IMR-90 (cell line): ENCODE data around the gene TMEM184C. TPM values are rescaled to one million over a fixed set of nuclear protein-coding genes. Genes with fewer than 3 reads are reported as not detected.
A peak's percentile ranks its signal among the peaks of the same experiment; 100 is the strongest.

Source experiments
- ATAC-seq: fragments of 200-7000 bp; cut with Tn5 transposase; 2 replicates; pipeline ENCODE4 v1.9.1; 2020; ENCODE audit warnings: low read depth, mild to moderate bottlenecking, moderate library complexity
- BruUV-seq: library from RNA; stranded (reverse); fragments of 400-500 nt; replicated peaks from 2 replicates; lab custom pipeline; 2021; lab: Mats Ljungman, UMichigan
- CTCF ChIA-PET: fragments of 300-600 bp; formaldehyde crosslinking; extraction: SDS; loops from one replicate; lab custom pipeline; 2021; ENCODE audit warnings: antibody characterized with exemption; lab: Yijun Ruan, JAX
- POLR2A ChIA-PET: fragments of 300-600 bp; sonication (Branson Sonifier 250); formaldehyde crosslinking; loops from one replicate; lab custom pipeline; 2022; ENCODE audit warnings: antibody characterized with exemption; ENCODE audit not compliant: unreplicated experiment; lab: Charles Lee
- DNase-seq: peaks from one replicate; pipeline ENCODE4 v3.0.0; 2013
- H2AFZ ChIP-seq: replicated peaks from 2 replicates; pipeline ENCODE3; 2013; ENCODE audit warnings: low read length, mild to moderate bottlenecking; ENCODE audit not compliant: poor library complexity
- H2AK5ac ChIP-seq: 2 replicates; pipeline ENCODE4 v1.6.1; 2013; ENCODE audit warnings: low read depth, low read length, inconsistent platforms
- H2AK9ac ChIP-seq: replicated peaks from 2 replicates; pipeline ENCODE3; 2013; ENCODE audit warnings: mild to moderate bottlenecking, low read depth, low read length, moderate library complexity; ENCODE audit not compliant: poor library complexity
- H2BK120ac ChIP-seq: 2 replicates; pipeline ENCODE4 v1.6.1; 2013; ENCODE audit warnings: low read depth, low read length, inconsistent platforms
- H2BK15ac ChIP-seq: 3 replicates; pipeline ENCODE4 v1.6.1; 2013; ENCODE audit warnings: low read depth, low read length, inconsistent platforms
- H2BK20ac ChIP-seq: 2 replicates; pipeline ENCODE4 v1.6.1; 2013; ENCODE audit warnings: low read depth, mild to moderate bottlenecking, inconsistent platforms, low read length, moderate library complexity
- H2BK5ac ChIP-seq: 2 replicates; pipeline ENCODE4 v1.6.1; 2013; ENCODE audit warnings: mild to moderate bottlenecking, low read depth, low read length, inconsistent platforms; ENCODE audit not compliant: poor library complexity, severe bottlenecking
- H3K14ac ChIP-seq: replicated peaks from 2 replicates; pipeline ENCODE4 v1.6.1; 2013; ENCODE audit warnings: low read depth, low read length, inconsistent platforms
- H3K18ac ChIP-seq: 2 replicates; pipeline ENCODE4 v1.6.1; 2013; ENCODE audit warnings: low read depth, low read length, control low read depth
- H3K23ac ChIP-seq: 2 replicates; pipeline ENCODE4 v1.6.1; 2013; ENCODE audit warnings: low read depth, low read length, inconsistent platforms
- H3K27ac ChIP-seq: 2 replicates; pipeline ENCODE4 v1.5.1; 2013; ENCODE audit warnings: mild to moderate bottlenecking, control low read depth, low read length; ENCODE audit not compliant: insufficient read depth
- H3K27me3 ChIP-seq: 2 replicates; pipeline ENCODE4 v1.6.1; 2013; ENCODE audit warnings: low read length; ENCODE audit not compliant: control insufficient read depth, insufficient read depth
- H3K36me3 ChIP-seq: 2 replicates; pipeline ENCODE4 v1.6.1; 2013; ENCODE audit warnings: low read length, mixed read lengths; ENCODE audit not compliant: control insufficient read depth, insufficient read depth
- H3K4ac ChIP-seq: 2 replicates; pipeline ENCODE4 v1.6.1; 2013; ENCODE audit warnings: low read depth, low read length, inconsistent platforms
- H3K4me1 ChIP-seq: 2 replicates; pipeline ENCODE4 v1.6.1; 2013; ENCODE audit warnings: low read length, mixed read lengths; ENCODE audit not compliant: control insufficient read depth, insufficient read depth
- H3K4me2 ChIP-seq: 2 replicates; pipeline ENCODE4 v1.6.1; 2013; ENCODE audit warnings: low read depth, mild to moderate bottlenecking, control low read depth, low read length, moderate library complexity
- H3K4me3 ChIP-seq: 2 replicates; pipeline ENCODE4 v1.5.1; 2013; ENCODE audit warnings: low read depth, mild to moderate bottlenecking, control low read depth, low read length, moderate library complexity; ENCODE audit not compliant: insufficient read depth
- H3K56ac ChIP-seq: 2 replicates; pipeline ENCODE4 v1.6.1; 2013; ENCODE audit warnings: low read length, inconsistent platforms; ENCODE audit not compliant: insufficient read depth; ENCODE audit errors: extremely low read depth
- H3K79me1 ChIP-seq, 2 experiments: 2 replicates each; pipeline ENCODE4 v1.6.1; 2013; ENCODE audit warnings: low read length in 2 of 2, inconsistent platforms in 1 of 2, low read depth in 1 of 2
- H3K9ac ChIP-seq: 2 replicates; pipeline ENCODE4 v1.6.1; 2013; ENCODE audit warnings: low read depth, low read length, control low read depth
- H3K9me1 ChIP-seq: 2 replicates; pipeline ENCODE4 v1.6.1; 2013; ENCODE audit warnings: low read length, inconsistent platforms; ENCODE audit not compliant: insufficient read depth
- H3K9me3 ChIP-seq: 2 replicates; pipeline ENCODE4 v1.6.1; 2013; ENCODE audit warnings: low read length; ENCODE audit not compliant: control insufficient read depth, insufficient read depth
- H4K20me1 ChIP-seq: 2 replicates; pipeline ENCODE4 v1.6.1; 2013; ENCODE audit warnings: low read length, inconsistent platforms; ENCODE audit not compliant: insufficient read depth
- H4K5ac ChIP-seq: 2 replicates; pipeline ENCODE4 v1.6.1; 2013; ENCODE audit warnings: mild to moderate bottlenecking, low read depth, low read length, control low read depth
- H4K8ac ChIP-seq, 2 experiments: 2 replicates each; pipeline ENCODE4 v1.6.1; 2013; ENCODE audit warnings: low read depth in 2 of 2, low read length in 2 of 2, control low read depth in 1 of 2, inconsistent platforms in 1 of 2
- H4K91ac ChIP-seq: 2 replicates; pipeline ENCODE4 v1.6.1; 2013; ENCODE audit warnings: low read depth, low read length, inconsistent platforms; ENCODE audit not compliant: insufficient read depth
- FOS ChIP-seq: fragments of 150-350 bp; IDR thresholded peaks from 2 replicates; pipeline ENCODE4 v1.6.1; 2016; ENCODE audit warnings: low read depth, low read length
- NFE2L2 ChIP-seq: fragments of 150-350 bp; IDR thresholded peaks from 2 replicates; pipeline ENCODE4 v1.6.1; 2016; ENCODE audit warnings: low read depth, mild to moderate bottlenecking, low read length
- RAD21 ChIP-seq: IDR thresholded peaks from 2 replicates; pipeline ENCODE4 v1.6.1; 2012; ENCODE audit warnings: low read length, improper control_type of control experiment
- RCOR1 ChIP-seq: IDR thresholded peaks from 2 replicates; pipeline ENCODE4 v1.6.1; 2012; ENCODE audit warnings: mild to moderate bottlenecking, low read length, improper control_type of control experiment; ENCODE audit not compliant: insufficient replicate concordance
- SMC3 ChIP-seq: fragments of 150-350 bp; IDR thresholded peaks from 2 replicates; pipeline ENCODE4 v1.6.1; 2016; ENCODE audit warnings: low read depth, mild to moderate bottlenecking, antibody characterized with exemption, low read length, moderate library complexity
- WGBS, 2 experiments: methylation state at CpG; one replicate each; pipeline versions ENCODE4 v1.1.5 to v1.1.7; 2013; ENCODE audit warnings: missing lambda C conversion rate in 2 of 2; ENCODE audit not compliant: insufficient read length in 1 of 2; ENCODE audit errors: extremely low coverage in 2 of 2; 5-methylcytosine and 5-hydroxymethylcytosine counted together
- dilution Hi-C: fragments of 300-500 bp; cut with HindIII; formaldehyde crosslinking; loops from one replicate; pipeline ENCODE4 v1.14.3; 2018; ENCODE audit warnings: low sequenced_read_pairs; ENCODE audit not compliant: unreplicated experiment
- in situ Hi-C: fragments of 300-500 bp; cut with MboI; formaldehyde crosslinking; loops from 3 replicates; pipeline ENCODE4 v1.14.3; 2019; ENCODE audit warnings: low sequenced_read_pairs, inconsistent platforms, mixed read lengths
- intact Hi-C: fragments of 100-400 bp; cut with micrococcal nuclease; formaldehyde crosslinking; loops from 2 replicates; pipeline ENCODE4 v1.10.0; 2022
- polyA plus RNA-seq, 3 experiments: library from polyadenylated mRNA; depleted of rRNA; stranded (reverse); fragments of >200 nt; gene quantifications; 2 replicates each; pipeline ENCODE4 v1.2.3, GENCODE V29; 2012; ENCODE audit warnings: low replicate concordance in 1 of 3
- total RNA-seq: library from RNA; depleted of rRNA; stranded (reverse); fragments of >200 nt; gene quantifications from 2 replicates; pipeline ENCODE4 v1.2.3, GENCODE V29; 2012
- TF ChIP-seq, protein P1 (sequence below): fragments of 150-350 bp; IDR thresholded peaks from 2 replicates; pipeline ENCODE4 v1.6.1; 2016; ENCODE audit warnings: low read depth, mild to moderate bottlenecking, low read length, moderate library complexity, borderline replicate concordance
- TF ChIP-seq, protein P2 (sequence below): conservative IDR thresholded peaks from 2 replicates; pipeline ENCODE4 v1.5.1; 2012; ENCODE audit warnings: mild to moderate bottlenecking, low read depth, low read length, improper control_type of control experiment

TMEM184C gene
- total and polyA plus RNA-seq, 2 of the 4 experiments (the other 2 are of a cell fraction) = 17.4 to 67.6 TPM

DNA sequence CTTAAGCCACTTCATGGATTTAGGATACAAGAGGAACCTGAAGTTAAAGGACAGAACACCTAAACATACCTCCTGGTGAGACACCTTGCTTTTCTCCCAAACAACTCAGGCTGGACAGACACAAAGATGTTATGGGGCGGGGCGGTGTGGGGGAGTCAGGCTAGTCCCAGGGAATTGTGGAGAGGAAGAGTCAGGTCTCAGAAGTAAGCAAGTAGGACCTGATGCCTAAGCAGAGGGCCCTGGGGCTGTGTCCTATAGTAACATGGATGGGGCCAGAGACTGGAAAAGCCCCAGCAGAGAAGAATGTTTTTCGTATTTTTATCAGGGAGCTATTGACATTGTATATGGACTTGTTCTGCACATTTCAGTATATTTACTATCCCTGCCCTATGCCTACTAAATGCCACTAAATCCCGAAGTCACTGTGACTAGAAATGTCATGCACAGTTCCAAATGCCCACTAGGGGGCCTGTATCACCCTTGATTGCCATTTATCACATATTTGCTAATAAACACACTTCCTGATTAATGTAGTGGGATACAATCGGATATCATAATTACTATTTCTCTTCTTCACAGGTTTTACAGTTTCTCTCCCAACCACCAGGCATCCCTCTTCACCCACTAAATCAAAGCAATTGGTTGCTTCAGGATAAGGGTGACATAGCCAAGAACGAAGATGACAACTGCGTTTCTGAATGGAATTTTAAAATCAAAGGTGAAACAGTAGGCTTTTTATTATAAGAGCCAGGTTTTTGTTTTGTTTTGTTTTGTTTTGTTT lies 90.9 kb downstream of the TMEM184C start:
- no peak overlapping the region for H2BK5ac ChIP-seq
- peak overlapping the region; percentile 34; the same call in 1 of the 2 replicates for H4K91ac ChIP-seq
- no peak overlapping the region for H3K56ac ChIP-seq
- H3K27me3 ChIP-seq = no peaks in the 10 kb centered on the region
- H3K18ac ChIP-seq = no peak overlapping the region
- H4K5ac ChIP-seq = no peak overlapping the region
- ChIA-PET CTCF (interaction anchor here (0.7 to 2.5 kb wide), 4 partner anchors 11 to 159 kb away, joined by 3 to 14 read pairs (median 4); no protein-coding TSS in a partner anchor), POLR2A (no interaction called here)
- peak; percentile 81 for TF ChIP-seq SMC3
- no peak for TF ChIP-seq FOS
- TF ChIP-seq, protein P1, sequence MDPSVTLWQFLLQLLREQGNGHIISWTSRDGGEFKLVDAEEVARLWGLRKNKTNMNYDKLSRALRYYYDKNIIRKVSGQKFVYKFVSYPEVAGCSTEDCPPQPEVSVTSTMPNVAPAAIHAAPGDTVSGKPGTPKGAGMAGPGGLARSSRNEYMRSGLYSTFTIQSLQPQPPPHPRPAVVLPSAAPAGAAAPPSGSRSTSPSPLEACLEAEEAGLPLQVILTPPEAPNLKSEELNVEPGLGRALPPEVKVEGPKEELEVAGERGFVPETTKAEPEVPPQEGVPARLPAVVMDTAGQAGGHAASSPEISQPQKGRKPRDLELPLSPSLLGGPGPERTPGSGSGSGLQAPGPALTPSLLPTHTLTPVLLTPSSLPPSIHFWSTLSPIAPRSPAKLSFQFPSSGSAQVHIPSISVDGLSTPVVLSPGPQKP = no peak
- peak; percentile 64; the same call in 1 of the 2 replicates for TF ChIP-seq NFE2L2
- TF ChIP-seq RCOR1 = no peak
- TF ChIP-seq, protein P2, sequence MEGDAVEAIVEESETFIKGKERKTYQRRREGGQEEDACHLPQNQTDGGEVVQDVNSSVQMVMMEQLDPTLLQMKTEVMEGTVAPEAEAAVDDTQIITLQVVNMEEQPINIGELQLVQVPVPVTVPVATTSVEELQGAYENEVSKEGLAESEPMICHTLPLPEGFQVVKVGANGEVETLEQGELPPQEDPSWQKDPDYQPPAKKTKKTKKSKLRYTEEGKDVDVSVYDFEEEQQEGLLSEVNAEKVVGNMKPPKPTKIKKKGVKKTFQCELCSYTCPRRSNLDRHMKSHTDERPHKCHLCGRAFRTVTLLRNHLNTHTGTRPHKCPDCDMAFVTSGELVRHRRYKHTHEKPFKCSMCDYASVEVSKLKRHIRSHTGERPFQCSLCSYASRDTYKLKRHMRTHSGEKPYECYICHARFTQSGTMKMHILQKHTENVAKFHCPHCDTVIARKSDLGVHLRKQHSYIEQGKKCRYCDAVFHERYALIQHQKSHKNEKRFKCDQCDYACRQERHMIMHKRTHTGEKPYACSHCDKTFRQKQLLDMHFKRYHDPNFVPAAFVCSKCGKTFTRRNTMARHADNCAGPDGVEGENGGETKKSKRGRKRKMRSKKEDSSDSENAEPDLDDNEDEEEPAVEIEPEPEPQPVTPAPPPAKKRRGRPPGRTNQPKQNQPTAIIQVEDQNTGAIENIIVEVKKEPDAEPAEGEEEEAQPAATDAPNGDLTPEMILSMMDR = peak; percentile 86
- TF ChIP-seq RAD21 = peak; percentile 80
- no peak overlapping the region; the same call in 2 of the 3 replicates for H2BK15ac ChIP-seq
- H2AFZ ChIP-seq = no peak overlapping the region
- dilution Hi-C loops (no loop called here), intact Hi-C loops (loop anchor here (1.0 kb wide), 1 partner anchor 158 kb away; no protein-coding TSS in a partner anchor), in situ Hi-C loops (loop anchor here (5.0 kb wide), 1 partner anchor 159 kb away; no protein-coding TSS in a partner anchor)
- H3K9me3 ChIP-seq = no peaks in the 10 kb centered on the region
- no peak overlapping the region for H3K23ac ChIP-seq
- no TSS peak for BruUV-seq
- ATAC-seq (peak; percentile 67), DNase-seq (peak; percentile 34)
- H3K36me3 ChIP-seq = no peaks in the 10 kb centered on the region
- no peaks in the 10 kb centered on the region for H3K79me1 ChIP-seq
- H3K4me3 ChIP-seq = no peak overlapping the region
- H3K4me2 ChIP-seq = no peak overlapping the region
- WGBS, 2 experiments = 60% methylated on average over 2 of the region's 7 CpGs; no CpG with 5 or more reads in 1 of the 2 experiments
- no peak overlapping the region for H3K9ac ChIP-seq
- H2BK120ac ChIP-seq = no peak overlapping the region
- peak overlapping the region; percentile 29; the same call in 1 of the 2 replicates for H2AK5ac ChIP-seq
- H3K27ac ChIP-seq = no peak overlapping the region
- H2BK20ac ChIP-seq = peak overlapping the region; percentile 44; the same call in 1 of the 2 replicates
- no peaks in the 10 kb centered on the region for H3K9me1 ChIP-seq
- H2AK9ac ChIP-seq = no peak overlapping the region
- peaks cover 1% of the 10 kb centered on the region; the same call in 1 of the 2 replicates for H3K4me1 ChIP-seq
- H3K14ac ChIP-seq = no peak overlapping the region
- H3K4ac ChIP-seq = no peak overlapping the region; the same call in 1 of the 2 replicates
- no peak overlapping the region for H4K8ac ChIP-seq
- no peaks in the 10 kb centered on the region for H4K20me1 ChIP-seq
